Loucy (cell line): Measurements from ENCODE around the gene FSD1L.

ENCODE experiments used
- H2AFZ ChIP-seq: fragments of 200-600 bp; sonication (generic); 2 replicates; pipeline ENCODE4 v1.6.0; 2016; ENCODE audit warnings: antibody characterized with exemption, mild to moderate bottlenecking, low read length, moderate library complexity
- H3F3A ChIP-seq: fragments of 200-600 bp; 2 replicates; pipeline ENCODE4 v1.6.0; 2016; ENCODE audit warnings: antibody characterized with exemption, low read depth, mild to moderate bottlenecking
- H3K27me3 ChIP-seq: fragments of 200-600 bp; sonication (generic); 2 replicates; pipeline ENCODE4 v1.6.1; 2014; ENCODE audit warnings: low read length, mild to moderate bottlenecking; ENCODE audit not compliant: insufficient read depth, poor library complexity, severe bottlenecking
- H3K36me3 ChIP-seq: fragments of 200-600 bp; sonication (generic); 2 replicates; pipeline ENCODE4 v1.6.1; 2016; ENCODE audit warnings: low read length; ENCODE audit not compliant: insufficient read depth
- H3K4me1 ChIP-seq: fragments of 200-600 bp; sonication (generic); 2 replicates; pipeline ENCODE4 v1.5.1; 2014; ENCODE audit warnings: low read length, mild to moderate bottlenecking; ENCODE audit not compliant: insufficient read depth, poor library complexity, severe bottlenecking
- H3K4me2 ChIP-seq: fragments of 200-600 bp; sonication (generic); 2 replicates; pipeline ENCODE4 v1.6.0; 2014; ENCODE audit warnings: antibody characterized with exemption, low read length, low read depth, mild to moderate bottlenecking; ENCODE audit not compliant: poor library complexity, severe bottlenecking
- H3K4me3 ChIP-seq: fragments of 200-600 bp; sonication (generic); 2 replicates; pipeline ENCODE4 v1.5.1; 2014; ENCODE audit warnings: low read length, mild to moderate bottlenecking, mixed read lengths; ENCODE audit not compliant: poor library complexity, severe bottlenecking
- H3K79me2 ChIP-seq: fragments of 200-600 bp; sonication (generic); 2 replicates; pipeline ENCODE4 v1.6.1; 2014; ENCODE audit warnings: low read length; ENCODE audit not compliant: insufficient read depth
- H3K9ac ChIP-seq: fragments of 200-600 bp; sonication (generic); 2 replicates; pipeline ENCODE4 v1.6.0; 2014; ENCODE audit warnings: mild to moderate bottlenecking, low read depth, low read length, moderate library complexity; ENCODE audit not compliant: poor library complexity, severe bottlenecking
- H3K9me2 ChIP-seq: fragments of 200-600 bp; sonication (generic); replicated peaks from 2 replicates; pipeline ENCODE4 v1.6.1; 2016; ENCODE audit warnings: low read depth, low read length, mixed read lengths
- H3K9me3 ChIP-seq: fragments of 200-600 bp; sonication (generic); 2 replicates; pipeline ENCODE4 v1.6.1; 2014; ENCODE audit warnings: mild to moderate bottlenecking, antibody characterized with exemption, low read length, low read depth; ENCODE audit not compliant: insufficient read depth
- H4K20me1 ChIP-seq: fragments of 200-600 bp; sonication (generic); 2 replicates; pipeline ENCODE4 v1.6.0; 2014; ENCODE audit warnings: antibody characterized with exemption, low read length, mild to moderate bottlenecking; ENCODE audit not compliant: insufficient read depth, poor library complexity, severe bottlenecking
- EZH2phosphoT487 ChIP-seq: fragments of 200-600 bp; IDR thresholded peaks from 2 replicates; pipeline ENCODE4 v1.6.1; 2018; ENCODE audit warnings: antibody characterized with exemption, mild to moderate bottlenecking, moderate library complexity, borderline replicate concordance
- TF ChIP-seq, protein P1 (sequence below): fragments of 200-600 bp; sonication (generic); conservative IDR thresholded peaks from 2 replicates; pipeline ENCODE4 v1.5.1; 2014; ENCODE audit warnings: mild to moderate bottlenecking, antibody characterized with exemption, low read length

The FSD1L gene

DNA sequence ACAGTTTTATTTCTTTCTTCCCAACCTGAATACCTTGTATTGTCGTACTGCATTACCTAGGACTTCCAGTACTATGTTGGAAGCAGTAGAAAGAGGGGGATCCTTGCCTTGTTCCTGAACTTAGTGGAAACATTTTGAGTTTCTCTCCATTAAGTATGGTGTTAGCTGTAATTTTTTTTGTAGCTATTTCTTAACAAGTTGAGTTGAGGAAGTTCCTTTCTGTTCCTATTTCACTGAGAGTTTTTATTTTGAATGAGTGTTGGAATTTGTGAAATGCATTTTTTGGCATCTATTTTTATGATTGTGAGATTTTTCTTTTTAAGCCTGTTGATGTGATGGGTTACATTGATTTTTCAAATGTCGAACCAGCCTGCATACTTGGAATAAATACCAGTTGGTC lies 49.0 kb downstream of the FSD1L start:
- no peak overlapping the region for H3K4me3 ChIP-seq
- H3K4me2 ChIP-seq = no peak overlapping the region
- no peaks in the 10 kb centered on the region for H3K36me3 ChIP-seq
- H3K9me2 ChIP-seq = no peaks in the 10 kb centered on the region
- no peaks in the 10 kb centered on the region for H3F3A ChIP-seq
- no peaks in the 10 kb centered on the region for H3K9me3 ChIP-seq
- H3K27me3 ChIP-seq = no peaks in the 10 kb centered on the region
- no peak overlapping the region for H2AFZ ChIP-seq
- H3K79me2 ChIP-seq = no peaks in the 10 kb centered on the region
- H3K9ac ChIP-seq = no peak overlapping the region
- no peaks in the 10 kb centered on the region for H4K20me1 ChIP-seq
- H3K4me1 ChIP-seq = no peaks in the 10 kb centered on the region
- TF ChIP-seq, protein P1, sequence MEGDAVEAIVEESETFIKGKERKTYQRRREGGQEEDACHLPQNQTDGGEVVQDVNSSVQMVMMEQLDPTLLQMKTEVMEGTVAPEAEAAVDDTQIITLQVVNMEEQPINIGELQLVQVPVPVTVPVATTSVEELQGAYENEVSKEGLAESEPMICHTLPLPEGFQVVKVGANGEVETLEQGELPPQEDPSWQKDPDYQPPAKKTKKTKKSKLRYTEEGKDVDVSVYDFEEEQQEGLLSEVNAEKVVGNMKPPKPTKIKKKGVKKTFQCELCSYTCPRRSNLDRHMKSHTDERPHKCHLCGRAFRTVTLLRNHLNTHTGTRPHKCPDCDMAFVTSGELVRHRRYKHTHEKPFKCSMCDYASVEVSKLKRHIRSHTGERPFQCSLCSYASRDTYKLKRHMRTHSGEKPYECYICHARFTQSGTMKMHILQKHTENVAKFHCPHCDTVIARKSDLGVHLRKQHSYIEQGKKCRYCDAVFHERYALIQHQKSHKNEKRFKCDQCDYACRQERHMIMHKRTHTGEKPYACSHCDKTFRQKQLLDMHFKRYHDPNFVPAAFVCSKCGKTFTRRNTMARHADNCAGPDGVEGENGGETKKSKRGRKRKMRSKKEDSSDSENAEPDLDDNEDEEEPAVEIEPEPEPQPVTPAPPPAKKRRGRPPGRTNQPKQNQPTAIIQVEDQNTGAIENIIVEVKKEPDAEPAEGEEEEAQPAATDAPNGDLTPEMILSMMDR = no peak
- no peak for TF ChIP-seq EZH2phosphoT487

DNA sequence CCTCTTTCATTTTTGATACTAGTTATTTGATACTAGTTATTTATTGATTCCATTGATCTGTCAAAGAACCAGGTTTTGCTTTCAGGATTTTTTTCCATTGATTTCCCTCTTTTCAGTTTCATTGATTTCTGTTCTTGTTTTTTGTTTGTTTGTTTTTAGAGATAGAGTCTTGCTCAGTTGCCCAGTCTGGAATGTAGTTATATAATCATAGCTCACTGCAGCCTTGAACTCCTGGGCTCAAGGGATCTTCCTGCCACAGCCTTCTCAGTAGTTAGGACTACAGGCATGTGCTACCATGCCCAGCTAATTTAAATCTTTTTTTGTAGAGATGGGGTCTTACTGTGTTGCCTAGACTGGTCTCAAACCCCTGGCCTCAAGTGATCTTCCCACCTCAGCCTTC lies 49.9 kb downstream of the FSD1L start:
- no peak overlapping the region for H3K4me2 ChIP-seq
- no peaks in the 10 kb centered on the region for H3K9me3 ChIP-seq
- H3K4me1 ChIP-seq = no peaks in the 10 kb centered on the region
- H3K9ac ChIP-seq = no peak overlapping the region
- no peaks in the 10 kb centered on the region for H3K27me3 ChIP-seq
- no peaks in the 10 kb centered on the region for H3K79me2 ChIP-seq
- H3K4me3 ChIP-seq = no peak overlapping the region
- no peak for TF ChIP-seq EZH2phosphoT487
- TF ChIP-seq, protein P1 = no peak
- no peaks in the 10 kb centered on the region for H3F3A ChIP-seq
- H2AFZ ChIP-seq = no peak overlapping the region
- H3K36me3 ChIP-seq = no peaks in the 10 kb centered on the region
- no peaks in the 10 kb centered on the region for H3K9me2 ChIP-seq
- no peaks in the 10 kb centered on the region for H4K20me1 ChIP-seq

GRCh38 chr9:105500108-105500766 lies 52.4 kb downstream of the FSD1L start:
- H3K4me3 ChIP-seq = no peak overlapping the region
- no peaks in the 10 kb centered on the region for H3K36me3 ChIP-seq

More at GRCh38 chr9:105500108-105500766, 52.4 kb downstream of the FSD1L start:
- Histone ChIP-seq H2AFZ (no peak overlapping the region), H3K9ac (no peak overlapping the region), H3K27me3 (no peaks in the 10 kb centered on the region), H3K9me3 (no peaks in the 10 kb centered on the region), H4K20me1 (no peaks in the 10 kb centered on the region), H3K4me1 (peaks cover 11% of the 10 kb centered on the region), H3K9me2 (no peaks in the 10 kb centered on the region), H3K4me2 (no peak overlapping the region), H3F3A (no peaks in the 10 kb centered on the region), H3K79me2 (no peaks in the 10 kb centered on the region)
- no peak for TF ChIP-seq EZH2phosphoT487
- TF ChIP-seq, protein P1 = no peak
